ENCODE data around the gene ERGIC3. TPM values are rescaled to one million over a fixed set of nuclear protein-coding genes. Genes with fewer than 3 reads are reported as not detected.

ERGIC3 gene
- total RNA-seq, 2 donors from 2014 or later: 120 to 136 TPM

- Histone ChIP-seq H3K36me3 (replicated peaks in 1 of 2; ENCODE audit: insufficient read depth in 1 of 2, low read depth in 2 of 2) (no peaks in the 10 kb centered on the region), H3K27ac (no peak overlapping the region), H3K4me3 (no peak overlapping the region), H3K27me3 (no peaks in the 10 kb centered on the region), H3K4me1 (peaks cover 29% of the 10 kb centered on the region), H3K9me3 (no peaks in the 10 kb centered on the region)
- peak; percentile 47 for ATAC-seq
- intact Hi-C loops (cut with DNase I): no loop called here
- TF ChIP-seq CTCF (IDR thresholded peaks at IDR 0.05): no peak
- TF ChIP-seq POLR2A (IDR thresholded peaks at IDR 0.05): no peak
- 66 to 68% methylated on average over 15 to 22 of the region's 22 CpGs for WGBS, 2 donors
- DNase-seq: peak; percentile 56 to 78 (median 70)
These were observed 57.3 kb downstream of the ERGIC3 start for GRCh38 chr20:35598899-35599775.

GRCh38 chr20:35599776-35600120 lies 57.9 kb downstream of the ERGIC3 start:
- intact Hi-C loops (cut with DNase I): loop anchor here (10.0 kb wide), 1 partner anchor 95 kb away; the partner anchor contains the start of genes NFS1 and ROMO1
- TF ChIP-seq CTCF (IDR thresholded peaks at IDR 0.05) (no peak), POLR2A (IDR thresholded peaks at IDR 0.05) (no peak)
- Histone ChIP-seq H3K4me3 (no peak overlapping the region), H3K27me3 (no peaks in the 10 kb centered on the region), H3K9me3 (no peaks in the 10 kb centered on the region), H3K4me1 (peaks cover 29% of the 10 kb centered on the region), H3K27ac (no peak overlapping the region), H3K36me3 (replicated peaks in 1 of 2; ENCODE audit: insufficient read depth in 1 of 2, low read depth in 2 of 2) (no peaks in the 10 kb centered on the region)
- ATAC-seq (no peak), DNase-seq (no peak)
- 91 to 100% methylated on average over 1 to 9 of the region's 9 CpGs for WGBS, 2 donors

GRCh38 chr20:35600176-35600992 lies 58.5 kb downstream of the ERGIC3 start:
- peaks cover 29% of the 10 kb centered on the region for H3K4me1 ChIP-seq
- no peak overlapping the region for H3K27ac ChIP-seq
- no peaks in the 10 kb centered on the region for H3K9me3 ChIP-seq
- no peak overlapping the region for H3K4me3 ChIP-seq
- 36 to 42% methylated on average over 24 to 34 of the region's 34 CpGs for WGBS, 2 donors
- intact Hi-C loops (cut with DNase I): loop anchor here (10.0 kb wide), 1 partner anchor 94 kb away; the partner anchor contains the start of genes NFS1 and ROMO1
- no peaks in the 10 kb centered on the region for H3K36me3 ChIP-seq (replicated peaks in 1 of 2; ENCODE audit: insufficient read depth in 1 of 2, low read depth in 2 of 2)
- no peak for ATAC-seq
- H3K27me3 ChIP-seq: no peaks in the 10 kb centered on the region
- no peak for DNase-seq
- TF ChIP-seq CTCF (IDR thresholded peaks at IDR 0.05) (no peak), POLR2A (IDR thresholded peaks at IDR 0.05) (no peak)

GRCh38 chr20:35600993-35601973 lies 59.4 kb downstream of the ERGIC3 start:
- DNase-seq: peak; percentile 82 to 83 (median 82)
- intact Hi-C loops (cut with DNase I): loop anchor here (10.0 kb wide), 1 partner anchor 94 kb away; the partner anchor contains the start of genes NFS1 and ROMO1
- 2% methylated on average over 10 to 93 of the region's 103 CpGs for WGBS, 2 donors
- peak; percentile 85 for ATAC-seq
- peak overlapping the region in 1 of 2 donors; percentile 13 for H3K4me3 ChIP-seq
- H3K9me3 ChIP-seq: no peaks in the 10 kb centered on the region
- peak in 1 of 3 donors; percentile 23 for TF ChIP-seq POLR2A (IDR thresholded peaks at IDR 0.05)
- TF ChIP-seq CTCF (IDR thresholded peaks at IDR 0.05): peak; percentile 9 to 64 (median 52)
- peaks cover 29% of the 10 kb centered on the region for H3K4me1 ChIP-seq
- no peaks in the 10 kb centered on the region for H3K36me3 ChIP-seq (replicated peaks in 1 of 2; ENCODE audit: insufficient read depth in 1 of 2, low read depth in 2 of 2)
- H3K27ac ChIP-seq: no peak overlapping the region
- no peaks in the 10 kb centered on the region for H3K27me3 ChIP-seq
